Activated CD4-positive, alpha-beta T cell treated with anti-CD3 and anti-CD28 coated beads for 36 hours (primary cell): Measurements from ENCODE around the gene HBS1L. TPM values are rescaled to one million over a fixed set of nuclear protein-coding genes. Genes with fewer than 3 reads are reported as not detected.
A peak's percentile ranks its signal among the peaks of the same experiment; 100 is the strongest.

Experiments used
- ATAC-seq: fragments of 200-7000 bp; cut with Tn5 transposase; one replicate; pipeline ENCODE4 v1.10.0; 2021; ENCODE audit warnings: mild to moderate bottlenecking, moderate library complexity
- CTCF ChIA-PET: fragments of 350-600 bp; sonication (Branson Sonifier 250); formaldehyde crosslinking; loops from one replicate; lab custom pipeline; 2021; ENCODE audit warnings: antibody characterized with exemption; lab: Charles Lee
- POLR2A ChIA-PET: fragments of 350-600 bp; sonication (Branson Sonifier 250); formaldehyde crosslinking; loops from one replicate; lab custom pipeline; 2021; ENCODE audit warnings: antibody characterized with exemption, inconsistent platforms; lab: Charles Lee
- DNase-seq: peaks from one replicate; pipeline ENCODE4 v3.0.0-alpha.2; 2020
- H3K27ac Mint-ChIP-seq: one replicate; pipeline ENCODE4 v1.8.0; 2021; ENCODE audit warnings: mixed read lengths
- H3K27me3 Mint-ChIP-seq: one replicate; pipeline ENCODE4 v1.8.0; 2021; ENCODE audit warnings: mixed read lengths
- H3K36me3 Mint-ChIP-seq: one replicate; pipeline ENCODE4 v1.8.0; 2021; ENCODE audit warnings: low read depth, mixed read lengths
- H3K4me1 Mint-ChIP-seq: one replicate; pipeline ENCODE4 v1.8.0; 2021; ENCODE audit warnings: mixed read lengths
- H3K4me3 Mint-ChIP-seq: one replicate; pipeline ENCODE4 v1.8.0; 2021; ENCODE audit warnings: mild to moderate bottlenecking, moderate library complexity, mixed read lengths
- H3K9me3 Mint-ChIP-seq: one replicate; pipeline ENCODE4 v1.8.0; 2021; ENCODE audit warnings: low read depth, mixed read lengths
- intact Hi-C, 2 experiments: fragments of 100-400 bp; cut with DNase I in 1 of 2; cut with micrococcal nuclease in 1 of 2; formaldehyde crosslinking; loops; one replicate each; pipeline versions ENCODE4 v1.14.2 to v1.15.1; 2022 to 2024; cut with DNase I, micrococcal nuclease
- total RNA-seq, 2 experiments: library from RNA; stranded (reverse); gene quantifications; one replicate each; pipeline ENCODE4 v1.2.3, GENCODE V29; 2021

HBS1L gene
- total RNA-seq, 2 experiments from 2014 or later: 133 to 141 TPM

DNA sequence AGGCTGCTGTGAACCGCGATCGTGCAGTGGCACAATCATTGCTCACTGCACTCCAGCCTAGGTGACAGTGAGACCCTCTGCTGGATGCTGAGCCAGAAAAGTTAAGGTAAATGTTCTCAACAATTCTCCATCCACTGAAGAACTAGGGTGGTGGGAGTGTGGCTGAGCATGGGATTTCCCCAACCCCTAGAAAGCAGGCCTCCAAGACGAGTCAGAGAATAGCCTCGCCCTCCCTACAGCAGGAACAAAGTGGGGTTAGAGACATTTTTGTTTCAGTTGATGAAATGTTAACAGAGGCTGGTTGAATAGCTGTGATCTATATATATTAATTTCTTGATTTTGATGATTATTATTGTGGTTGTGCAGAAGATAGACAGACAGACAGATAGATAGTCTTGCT, 98.6 kb downstream of the HBS1L start:
- H3K9me3 Mint-ChIP-seq: peaks cover 7% of the 10 kb centered on the region
- peak; percentile 67 for ATAC-seq
- ChIA-PET CTCF (interaction anchor here (0.8 to 1.2 kb wide), 2 partner anchors 15 to 234 kb away, joined by 3 to 5 read pairs; no protein-coding TSS in a partner anchor), POLR2A (no interaction called here)
- H3K4me3 Mint-ChIP-seq: no peak overlapping the region
- peaks cover 20% of the 10 kb centered on the region for H3K36me3 Mint-ChIP-seq
- peaks cover 16% of the 10 kb centered on the region for H3K4me1 Mint-ChIP-seq
- intact Hi-C loops: no loop called here
- H3K27ac Mint-ChIP-seq: no peak overlapping the region
- H3K27me3 Mint-ChIP-seq: no peaks in the 10 kb centered on the region
- peak; percentile 33 for DNase-seq

DNA sequence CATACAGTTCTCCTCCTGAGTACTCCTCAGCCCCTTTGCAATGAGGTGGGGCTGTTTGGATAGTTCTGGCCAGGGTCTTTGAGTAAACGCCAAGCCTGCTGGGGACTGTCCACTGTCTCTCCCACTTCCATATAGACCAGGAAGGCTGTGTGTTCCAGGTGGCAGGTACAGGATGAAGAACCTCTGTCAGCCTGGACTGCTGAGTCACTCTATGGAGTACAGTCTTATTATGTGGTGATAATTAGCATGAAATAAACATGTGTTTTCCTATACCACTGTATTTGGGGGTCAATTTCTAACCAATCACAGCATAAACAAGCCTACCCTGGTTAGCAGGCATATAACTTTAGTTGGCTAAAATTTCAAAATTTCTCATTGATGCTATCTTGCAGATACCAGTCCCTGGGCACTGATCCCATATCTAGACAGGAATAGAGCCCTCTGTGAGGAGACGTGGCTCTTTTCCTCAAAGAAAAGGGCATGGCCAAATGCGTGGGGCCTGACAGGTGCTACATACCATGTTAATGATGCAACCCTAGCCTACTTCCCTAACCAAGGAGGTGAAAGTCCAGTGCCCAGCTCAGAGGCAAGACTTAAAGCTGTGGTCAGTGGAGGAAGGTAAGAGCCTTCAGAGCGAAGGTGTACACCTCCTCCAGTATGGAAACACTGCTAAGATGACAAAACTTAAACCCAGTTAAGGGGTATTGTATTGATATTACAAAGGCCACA, 100.2 kb downstream of the HBS1L start:
- CTCF ChIA-PET: no interaction called here
- ATAC-seq (peak; percentile 24), DNase-seq (no peak)
- peaks cover 9% of the 10 kb centered on the region for H3K36me3 Mint-ChIP-seq
- H3K27me3 Mint-ChIP-seq: no peaks in the 10 kb centered on the region
- H3K27ac Mint-ChIP-seq: no peak overlapping the region
- peaks cover under 1% of the 10 kb centered on the region for H3K9me3 Mint-ChIP-seq
- H3K4me3 Mint-ChIP-seq: no peak overlapping the region
- intact Hi-C loops: no loop called here
- POLR2A ChIA-PET: no interaction called here
- peaks cover 16% of the 10 kb centered on the region for H3K4me1 Mint-ChIP-seq

DNA sequence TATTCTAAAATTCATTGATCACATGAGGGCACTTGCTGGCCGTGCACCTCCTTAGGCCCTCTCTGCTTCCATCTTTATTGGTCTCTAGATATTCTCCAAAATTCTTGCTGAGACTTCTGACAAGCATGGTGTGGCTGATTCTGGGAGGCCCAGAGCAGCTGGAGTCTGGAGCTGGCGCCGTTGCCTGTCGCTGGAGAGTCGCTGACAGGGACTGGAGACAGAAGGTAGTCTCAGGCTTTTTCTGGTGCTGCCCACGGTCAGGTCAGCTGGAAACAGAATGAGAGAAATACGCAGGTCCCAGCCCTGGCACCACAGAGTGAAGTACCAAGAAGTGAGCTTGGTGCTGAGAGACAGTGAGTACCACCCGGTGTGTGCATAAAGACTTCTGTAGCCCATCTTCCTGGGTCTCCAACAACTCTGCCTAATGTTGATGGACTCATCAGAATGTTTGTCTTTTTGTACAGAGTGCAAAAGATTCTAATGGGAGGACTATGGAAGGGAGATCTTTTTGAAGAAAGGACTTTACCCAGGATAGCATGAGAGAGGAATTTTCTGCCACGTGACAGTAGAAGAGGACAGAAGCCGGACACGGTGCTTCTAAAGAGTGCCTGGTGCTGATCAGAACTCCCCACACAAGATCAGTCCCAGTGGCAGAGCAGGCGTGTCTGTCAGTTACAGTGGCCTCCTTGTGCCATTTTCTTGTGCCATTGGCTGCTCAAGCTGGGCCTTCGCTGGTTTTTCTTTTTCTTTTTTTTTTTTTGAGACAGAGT, 102.9 kb downstream of the HBS1L start:
- Mint-ChIP-seq H3K36me3 (no peaks in the 10 kb centered on the region), H3K4me1 (peaks cover 8% of the 10 kb centered on the region), H3K27me3 (no peaks in the 10 kb centered on the region), H3K9me3 (no peaks in the 10 kb centered on the region), H3K27ac (no peak overlapping the region), H3K4me3 (no peak overlapping the region)
- intact Hi-C loops: no loop called here
- DNase-seq (no peak), ATAC-seq (no peak)
- ChIA-PET CTCF (interaction anchor here (1.2 kb wide), 1 partner anchor 11 kb away, joined by 3 read pairs; no protein-coding TSS in a partner anchor), POLR2A (no interaction called here)

DNA sequence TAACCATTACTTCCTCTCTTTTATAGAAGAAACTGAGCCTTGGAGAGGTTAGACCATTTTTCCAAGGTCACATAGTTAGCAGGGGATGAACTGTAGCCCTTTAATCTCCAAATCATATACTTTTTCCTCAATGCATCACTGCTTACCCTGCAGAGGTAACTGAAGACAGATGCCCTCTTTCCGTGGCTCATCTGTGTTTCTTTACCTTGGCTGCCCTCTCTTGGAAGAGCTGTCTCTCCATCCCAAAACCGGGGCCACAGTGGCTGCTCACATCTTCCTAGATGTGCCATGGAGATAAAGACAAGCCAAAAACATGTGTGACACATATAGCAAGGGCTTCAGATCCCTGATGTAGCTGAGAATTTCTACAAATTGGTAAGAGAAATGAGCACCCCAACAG, 104.1 kb downstream of the HBS1L start:
- intact Hi-C loops: no loop called here
- CTCF ChIA-PET: no interaction called here
- Mint-ChIP-seq H3K27ac (no peak overlapping the region), H3K9me3 (no peaks in the 10 kb centered on the region), H3K4me1 (no peaks in the 10 kb centered on the region), H3K4me3 (no peak overlapping the region), H3K27me3 (no peaks in the 10 kb centered on the region), H3K36me3 (no peaks in the 10 kb centered on the region)
- POLR2A ChIA-PET: no interaction called here
- ATAC-seq (no peak), DNase-seq (no peak)

DNA sequence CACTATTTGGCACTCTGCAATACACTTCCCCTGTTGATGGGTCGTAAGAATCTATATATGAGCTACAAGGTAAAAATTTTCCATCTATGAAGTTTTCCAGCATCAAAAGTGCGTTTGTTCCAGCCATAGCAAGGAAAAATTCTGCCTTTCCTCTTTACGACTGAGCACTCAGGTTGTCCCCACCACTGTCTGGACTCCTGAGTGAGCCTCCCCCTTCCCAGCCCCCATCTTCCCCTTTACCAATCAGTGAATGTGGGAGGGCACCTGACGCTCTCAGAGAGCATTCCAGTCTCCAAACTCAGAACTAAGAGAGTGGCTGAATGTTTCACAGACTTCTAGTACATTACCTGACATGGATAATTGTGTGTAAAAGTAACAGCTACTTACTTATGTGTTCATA, 104.7 kb downstream of the HBS1L start, which contains the start of gene ALDH8A1:
Gene ALDH8A1 (minus strand): TSS at position 175 of the 400 bp plus-strand sequence. CDS start 48 bp downstream, at position 127.
- Mint-ChIP-seq H3K27ac (no peak within 1 kb of the TSS), H3K4me1 (no peaks in the 10 kb centered on the region), H3K9me3 (no peaks in the 10 kb centered on the region), H3K36me3 (no peaks in the 10 kb centered on the region), H3K4me3 (no peak within 1 kb of the TSS), H3K27me3 (no peaks in the 10 kb centered on the region)
- no peak for DNase-seq
- CTCF ChIA-PET: interaction anchor here (0.9 to 1.7 kb wide), 3 partner anchors 9 to 30 kb away, joined by 3 to 7 read pairs (median 4); no protein-coding TSS in a partner anchor
- intact Hi-C loops: no loop called here
- POLR2A ChIA-PET: no interaction called here
- no peak for ATAC-seq

DNA sequence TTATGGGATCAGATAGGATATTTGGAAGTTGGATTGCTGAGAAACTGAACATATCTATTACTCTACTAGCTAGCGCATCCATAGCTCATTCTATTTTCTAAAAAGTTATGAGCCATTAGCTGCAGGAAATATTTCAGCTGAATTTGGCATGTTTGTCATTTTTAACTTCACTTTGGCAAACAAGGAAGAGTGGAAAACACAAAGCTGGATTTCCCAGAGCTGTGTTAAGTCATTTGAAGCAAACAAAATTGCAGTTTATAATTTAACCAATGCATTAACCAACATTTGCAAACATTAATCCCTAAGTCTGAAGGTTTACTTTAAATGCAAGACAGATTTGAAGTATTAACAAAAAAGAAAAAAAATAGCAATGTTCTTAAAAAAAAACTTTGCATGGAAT, 105.9 kb downstream of the HBS1L start:
- ChIA-PET POLR2A (interaction anchor here (0.6 kb wide), 1 partner anchor 90 kb away, joined by 3 read pairs; no protein-coding TSS in a partner anchor), CTCF (interaction anchor here (0.9 to 1.7 kb wide), 7 partner anchors 8 to 793 kb away, joined by 3 to 7 read pairs (median 4); no protein-coding TSS in a partner anchor)
- intact Hi-C loops: no loop called here
- Mint-ChIP-seq H3K27me3 (no peaks in the 10 kb centered on the region), H3K4me3 (no peak overlapping the region), H3K27ac (no peak overlapping the region), H3K9me3 (no peaks in the 10 kb centered on the region), H3K4me1 (no peaks in the 10 kb centered on the region), H3K36me3 (no peaks in the 10 kb centered on the region)
- no peak for DNase-seq
- no peak for ATAC-seq

DNA sequence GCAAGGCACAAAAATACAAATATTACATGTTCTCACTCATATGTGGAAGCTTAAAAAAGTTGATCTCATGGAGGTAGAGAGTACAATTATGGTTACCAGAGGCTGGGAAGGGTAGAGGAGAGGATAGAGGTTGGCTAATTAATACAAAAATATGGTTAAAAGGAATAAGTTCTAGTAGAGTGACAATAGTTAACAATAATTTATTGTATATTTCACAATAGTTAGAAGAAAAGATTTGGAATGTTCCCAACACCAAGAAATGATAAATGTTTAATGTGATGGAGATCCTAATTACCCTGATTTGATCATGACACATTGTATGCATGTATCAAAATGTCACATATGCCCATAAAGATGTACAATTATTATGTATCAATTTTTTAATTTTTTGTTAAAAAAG, 106.5 kb downstream of the HBS1L start:
- CTCF ChIA-PET: interaction anchor here (1.1 to 1.7 kb wide), 5 partner anchors 8 to 792 kb away, joined by 3 to 7 read pairs (median 3); no protein-coding TSS in a partner anchor
- no peak overlapping the region for H3K27ac Mint-ChIP-seq
- no peaks in the 10 kb centered on the region for H3K36me3 Mint-ChIP-seq
- no peaks in the 10 kb centered on the region for H3K9me3 Mint-ChIP-seq
- no peaks in the 10 kb centered on the region for H3K4me1 Mint-ChIP-seq
- intact Hi-C loops: no loop called here
- H3K4me3 Mint-ChIP-seq: no peak overlapping the region
- POLR2A ChIA-PET: no interaction called here
- H3K27me3 Mint-ChIP-seq: no peaks in the 10 kb centered on the region
- DNase-seq: no peak
- ATAC-seq: no peak

DNA sequence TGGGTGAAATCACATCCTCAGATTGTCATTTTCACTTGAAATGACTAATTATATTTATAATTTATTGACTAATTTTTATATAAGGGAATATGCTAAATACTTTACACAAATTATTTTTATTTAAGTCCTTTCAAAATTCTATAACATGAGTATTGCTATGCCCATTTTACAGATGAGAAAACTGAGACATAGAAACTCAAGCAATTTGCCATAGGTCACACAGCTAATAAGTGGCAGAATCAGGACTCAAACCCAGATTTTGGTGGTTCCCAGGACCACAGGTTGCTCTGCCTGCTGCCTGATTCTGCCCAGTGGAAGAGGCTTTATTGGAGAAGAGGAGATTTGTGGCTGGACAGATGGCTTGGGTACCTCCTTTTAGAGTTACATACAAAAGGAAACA, 109.6 kb downstream of the HBS1L start:
- H3K9me3 Mint-ChIP-seq: no peaks in the 10 kb centered on the region
- no peaks in the 10 kb centered on the region for H3K36me3 Mint-ChIP-seq
- ChIA-PET CTCF (no interaction called here), POLR2A (no interaction called here)
- H3K4me1 Mint-ChIP-seq: no peaks in the 10 kb centered on the region
- ATAC-seq: no peak
- intact Hi-C loops: no loop called here
- H3K27ac Mint-ChIP-seq: no peak overlapping the region
- H3K27me3 Mint-ChIP-seq: no peaks in the 10 kb centered on the region
- no peak for DNase-seq
- H3K4me3 Mint-ChIP-seq: no peak overlapping the region

DNA sequence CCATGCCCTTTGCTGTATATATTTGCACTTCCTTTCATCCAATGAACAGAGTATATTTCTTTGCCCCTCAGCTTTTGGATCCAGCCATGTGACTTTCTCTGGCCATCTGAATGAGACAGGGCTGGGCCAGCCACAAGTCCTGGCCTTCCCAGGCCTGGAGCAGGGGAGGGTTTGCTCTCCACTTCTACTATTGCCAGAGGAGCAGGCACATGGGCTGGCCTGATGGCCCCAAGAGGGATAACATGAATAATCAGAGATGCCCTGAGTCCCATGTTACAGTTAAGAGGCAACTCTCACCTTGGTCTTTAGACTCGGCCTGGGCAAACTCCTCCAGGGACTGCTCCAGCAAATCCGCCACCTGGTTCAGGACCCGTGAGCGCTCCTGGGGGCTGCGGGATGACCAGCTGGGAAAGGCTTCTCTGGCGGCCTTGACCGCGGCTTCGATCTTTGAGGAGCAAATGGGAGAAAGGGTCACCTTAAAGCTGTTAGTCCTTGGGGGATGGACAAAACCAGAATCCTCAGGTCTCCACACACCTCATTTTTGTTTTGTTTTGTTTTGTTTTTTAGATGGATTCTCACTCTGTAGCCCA, 111.0 kb downstream of the HBS1L start:
- intact Hi-C loops: loop anchor here in 1 of 2 experiments (5.0 kb wide), 1 partner anchor 61 kb away; no protein-coding TSS in a partner anchor
- ChIA-PET POLR2A (no interaction called here), CTCF (interaction anchor here (0.9 to 1.5 kb wide), 2 partner anchors 121 to 880 kb away, joined by 4 to 5 read pairs; no protein-coding TSS in a partner anchor)
- ATAC-seq (no peak), DNase-seq (no peak)
- peaks cover 9% of the 10 kb centered on the region for H3K4me1 Mint-ChIP-seq
- H3K36me3 Mint-ChIP-seq: no peaks in the 10 kb centered on the region
- no peak overlapping the region for H3K27ac Mint-ChIP-seq
- H3K9me3 Mint-ChIP-seq: no peaks in the 10 kb centered on the region
- no peaks in the 10 kb centered on the region for H3K27me3 Mint-ChIP-seq
- H3K4me3 Mint-ChIP-seq: no peak overlapping the region

DNA sequence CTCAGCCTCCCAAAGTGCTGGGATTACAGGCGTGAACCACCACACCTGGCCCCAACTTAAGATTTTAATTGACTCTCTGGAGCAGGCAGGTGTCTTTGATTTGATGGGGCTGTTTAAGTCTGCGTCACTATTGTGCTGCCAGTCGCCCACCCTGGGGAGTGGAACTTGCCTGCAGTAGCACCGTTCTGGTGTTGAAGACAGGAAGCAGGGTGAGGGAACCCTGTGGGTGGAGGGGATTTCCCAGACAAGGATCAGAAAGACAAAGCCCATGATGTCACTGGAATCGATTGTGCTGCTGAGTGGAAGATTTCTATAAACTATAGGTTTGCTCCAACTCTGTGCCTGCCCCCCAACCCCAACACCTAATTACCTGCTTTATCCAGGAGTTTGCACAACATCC, 115.7 kb downstream of the HBS1L start:
- no peaks in the 10 kb centered on the region for H3K27me3 Mint-ChIP-seq
- H3K27ac Mint-ChIP-seq: peak overlapping the region; percentile 44
- CTCF ChIA-PET: interaction anchor here (1.2 to 4.4 kb wide), 7 partner anchors 20 to 815 kb away, joined by 3 to 27 read pairs (median 19); no protein-coding TSS in a partner anchor
- peak; percentile 83 for DNase-seq
- POLR2A ChIA-PET: no interaction called here
- intact Hi-C loops: loop anchor here (1.0 to 10.0 kb wide), 4 partner anchors 117 to 765 kb away; no protein-coding TSS in a partner anchor
- peak; percentile 98 for ATAC-seq
- no peaks in the 10 kb centered on the region for H3K36me3 Mint-ChIP-seq
- H3K4me3 Mint-ChIP-seq: no peak overlapping the region
- H3K9me3 Mint-ChIP-seq: no peaks in the 10 kb centered on the region
- H3K4me1 Mint-ChIP-seq: peaks cover 11% of the 10 kb centered on the region

DNA sequence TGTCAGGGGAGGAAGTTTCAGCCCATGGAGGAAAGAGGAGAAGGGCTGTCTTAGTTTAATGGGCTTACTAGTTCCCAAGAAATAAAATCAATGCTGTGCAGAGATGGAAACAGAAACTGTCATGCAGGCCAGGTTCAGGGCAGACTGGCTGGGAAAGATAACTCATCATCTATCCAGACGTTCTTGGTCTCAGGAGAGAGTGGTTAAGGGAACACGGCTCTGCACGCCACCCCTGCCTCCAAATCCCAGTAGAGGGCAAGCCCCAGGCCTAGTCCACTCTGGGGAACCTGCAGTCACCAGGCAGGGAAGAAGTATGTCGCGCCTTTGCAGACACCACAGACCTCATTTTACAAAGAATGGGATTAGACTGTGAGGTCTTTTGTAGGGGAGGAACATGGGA, 117.2 kb downstream of the HBS1L start:
- no peak overlapping the region for H3K4me3 Mint-ChIP-seq
- peaks cover 11% of the 10 kb centered on the region for H3K4me1 Mint-ChIP-seq
- ChIA-PET CTCF (interaction anchor here (0.9 kb wide), 1 partner anchor 55 kb away, joined by 3 read pairs; no protein-coding TSS in a partner anchor), POLR2A (no interaction called here)
- DNase-seq (no peak), ATAC-seq (no peak)
- H3K9me3 Mint-ChIP-seq: no peaks in the 10 kb centered on the region
- H3K27me3 Mint-ChIP-seq: no peaks in the 10 kb centered on the region
- intact Hi-C loops: loop anchor here in 1 of 2 experiments (5.0 to 10.0 kb wide), 2 partner anchors 115 to 293 kb away; no protein-coding TSS in a partner anchor
- H3K27ac Mint-ChIP-seq: no peak overlapping the region
- no peaks in the 10 kb centered on the region for H3K36me3 Mint-ChIP-seq
